ENCODE measurements around the gene FIG4. TPM values are rescaled to one million over a fixed set of nuclear protein-coding genes. Genes with fewer than 3 reads are reported as not detected.

Gene FIG4
- total RNA-seq, 1 donor, result 27.1 TPM

GRCh38 chr6:109840034-109840433, 148.9 kb downstream of the FIG4 start:
- Histone ChIP-seq H3K4me3 (ENCODE audit: insufficient read depth, low read length) (no peak overlapping the region), H3K27ac (ENCODE audit: low read depth, low read length) (no peak overlapping the region), H4K20me1 (ENCODE audit: insufficient read depth, low read length) (no peaks in the 10 kb centered on the region), H3K79me2 (ENCODE audit: insufficient read depth, low read length) (no peaks in the 10 kb centered on the region), H3K4me2 (ENCODE audit: insufficient read depth, low read length) (no peak overlapping the region), H3K36me3 (ENCODE audit: insufficient read depth, low read length) (no peaks in the 10 kb centered on the region), H3K4me1 (ENCODE audit: insufficient read depth, low read length) (no peaks in the 10 kb centered on the region), H2AFZ (ENCODE audit: low read length) (no peak overlapping the region), H3K27me3 (ENCODE audit: insufficient read depth, low read length) (no peaks in the 10 kb centered on the region), H3K9me3 (ENCODE audit: low read depth, low read length) (no peaks in the 10 kb centered on the region)
- DNase-seq (ENCODE audit: insufficient read length, low spot score, missing footprints), result no peak
- TF ChIP-seq CTCF (IDR thresholded peaks at IDR 0.05; ENCODE audit: extremely low read depth, low read depth, low read length), result no peak

GRCh38 chr6:109840796-109841195, 149.7 kb downstream of the FIG4 start:
- Histone ChIP-seq H3K27me3 (ENCODE audit: insufficient read depth, low read length) (no peaks in the 10 kb centered on the region), H3K27ac (ENCODE audit: low read depth, low read length) (no peak overlapping the region), H4K20me1 (ENCODE audit: insufficient read depth, low read length) (no peaks in the 10 kb centered on the region), H3K79me2 (ENCODE audit: insufficient read depth, low read length) (no peaks in the 10 kb centered on the region), H3K4me2 (ENCODE audit: insufficient read depth, low read length) (no peak overlapping the region), H3K9me3 (ENCODE audit: low read depth, low read length) (no peaks in the 10 kb centered on the region), H3K4me3 (ENCODE audit: insufficient read depth, low read length) (no peak overlapping the region), H3K36me3 (ENCODE audit: insufficient read depth, low read length) (no peaks in the 10 kb centered on the region), H3K4me1 (ENCODE audit: insufficient read depth, low read length) (no peaks in the 10 kb centered on the region), H2AFZ (ENCODE audit: low read length) (no peak overlapping the region)
- TF ChIP-seq CTCF (IDR thresholded peaks at IDR 0.05; ENCODE audit: extremely low read depth, low read depth, low read length), result no peak
- DNase-seq (ENCODE audit: insufficient read length, low spot score, missing footprints), result no peak

- Histone ChIP-seq H3K27me3 (ENCODE audit: insufficient read depth, low read length) (no peaks in the 10 kb centered on the region), H3K4me2 (ENCODE audit: insufficient read depth, low read length) (no peak overlapping the region), H3K36me3 (ENCODE audit: insufficient read depth, low read length) (no peaks in the 10 kb centered on the region), H3K4me1 (ENCODE audit: insufficient read depth, low read length) (no peaks in the 10 kb centered on the region), H2AFZ (ENCODE audit: low read length) (no peak overlapping the region), H3K9me3 (ENCODE audit: low read depth, low read length) (no peaks in the 10 kb centered on the region), H3K4me3 (ENCODE audit: insufficient read depth, low read length) (no peak overlapping the region), H4K20me1 (ENCODE audit: insufficient read depth, low read length) (no peaks in the 10 kb centered on the region), H3K79me2 (ENCODE audit: insufficient read depth, low read length) (no peaks in the 10 kb centered on the region), H3K27ac (ENCODE audit: low read depth, low read length) (no peak overlapping the region)
- no peak for DNase-seq (ENCODE audit: insufficient read length, low spot score, missing footprints)
- TF ChIP-seq CTCF (IDR thresholded peaks at IDR 0.05; ENCODE audit: extremely low read depth, low read depth, low read length), result no peak
Measured at GRCh38 chr6:109841869-109842268, 150.8 kb downstream of the FIG4 start.

- Histone ChIP-seq H3K9me3 (ENCODE audit: low read depth, low read length) (no peaks in the 10 kb centered on the region), H3K4me3 (ENCODE audit: insufficient read depth, low read length) (no peak overlapping the region)
- DNase-seq (ENCODE audit: insufficient read length, low spot score, missing footprints), result no peak
Measured at GRCh38 chr6:109852713-109853112, 161.6 kb downstream of the FIG4 start.

More at GRCh38 chr6:109852713-109853112, 161.6 kb downstream of the FIG4 start:
- Histone ChIP-seq H4K20me1 (ENCODE audit: insufficient read depth, low read length) (no peaks in the 10 kb centered on the region), H3K4me2 (ENCODE audit: insufficient read depth, low read length) (no peak overlapping the region), H3K4me1 (ENCODE audit: insufficient read depth, low read length) (no peaks in the 10 kb centered on the region), H3K27ac (ENCODE audit: low read depth, low read length) (no peak overlapping the region), H3K79me2 (ENCODE audit: insufficient read depth, low read length) (no peaks in the 10 kb centered on the region), H3K36me3 (ENCODE audit: insufficient read depth, low read length) (no peaks in the 10 kb centered on the region), H2AFZ (ENCODE audit: low read length) (no peak overlapping the region), H3K27me3 (ENCODE audit: insufficient read depth, low read length) (no peaks in the 10 kb centered on the region)
- TF ChIP-seq CTCF (IDR thresholded peaks at IDR 0.05; ENCODE audit: extremely low read depth, low read depth, low read length), result no peak
